Gastroesophageal sphincter (tissue), 3 donors: ENCODE measurements around the gene LRP1B.

ENCODE experiments used
- POLR2A ChIP-seq, 2 donors: fragments of 450-650 bp; IDR thresholded peaks; one replicate each; pipeline ENCODE4 v1.6.1; 2017; ENCODE audit warnings: antibody characterized with exemption in 2 of 2, mild to moderate bottlenecking in 2 of 2, moderate library complexity in 1 of 2
- POLR2AphosphoS5 ChIP-seq: sonication (generic); formaldehyde crosslinking; IDR thresholded peaks from one replicate; pipeline ENCODE4 v1.6.1; 2017; ENCODE audit warnings: antibody characterized with exemption
- TF ChIP-seq, protein P1 (sequence below), 4 experiments: fragments of 200-600 bp in 2 of 4; fragments of 450-650 bp in 2 of 4; sonication (generic) in 1 of 4; IDR thresholded peaks; one replicate each; pipeline ENCODE4 v1.5.1; 2017 to 2019; ENCODE audit warnings: antibody characterized with exemption in 4 of 4, mild to moderate bottlenecking in 2 of 4, moderate library complexity in 2 of 4

DNA sequence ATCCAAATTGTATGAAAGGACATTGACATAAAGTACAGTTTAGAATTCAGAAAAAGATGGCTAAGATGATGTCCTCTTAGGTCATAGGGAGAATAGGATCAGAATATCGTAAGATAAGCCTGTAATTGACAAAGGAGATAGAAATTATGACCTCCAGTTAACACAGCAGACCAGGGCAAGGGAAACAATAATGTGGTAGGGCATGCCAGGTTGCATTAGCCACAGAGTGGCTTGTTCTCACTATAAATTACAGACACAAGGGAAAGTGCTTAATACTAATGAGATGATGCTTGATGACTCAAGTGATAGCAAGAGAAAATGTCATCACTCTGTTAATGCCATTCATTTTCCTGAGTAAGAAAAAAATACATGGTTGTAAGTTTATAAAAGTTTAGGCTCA is 48.9 kb upstream of the LRP1B start:
- TF ChIP-seq, protein P1, sequence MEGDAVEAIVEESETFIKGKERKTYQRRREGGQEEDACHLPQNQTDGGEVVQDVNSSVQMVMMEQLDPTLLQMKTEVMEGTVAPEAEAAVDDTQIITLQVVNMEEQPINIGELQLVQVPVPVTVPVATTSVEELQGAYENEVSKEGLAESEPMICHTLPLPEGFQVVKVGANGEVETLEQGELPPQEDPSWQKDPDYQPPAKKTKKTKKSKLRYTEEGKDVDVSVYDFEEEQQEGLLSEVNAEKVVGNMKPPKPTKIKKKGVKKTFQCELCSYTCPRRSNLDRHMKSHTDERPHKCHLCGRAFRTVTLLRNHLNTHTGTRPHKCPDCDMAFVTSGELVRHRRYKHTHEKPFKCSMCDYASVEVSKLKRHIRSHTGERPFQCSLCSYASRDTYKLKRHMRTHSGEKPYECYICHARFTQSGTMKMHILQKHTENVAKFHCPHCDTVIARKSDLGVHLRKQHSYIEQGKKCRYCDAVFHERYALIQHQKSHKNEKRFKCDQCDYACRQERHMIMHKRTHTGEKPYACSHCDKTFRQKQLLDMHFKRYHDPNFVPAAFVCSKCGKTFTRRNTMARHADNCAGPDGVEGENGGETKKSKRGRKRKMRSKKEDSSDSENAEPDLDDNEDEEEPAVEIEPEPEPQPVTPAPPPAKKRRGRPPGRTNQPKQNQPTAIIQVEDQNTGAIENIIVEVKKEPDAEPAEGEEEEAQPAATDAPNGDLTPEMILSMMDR (IDR thresholded peaks at IDR 0.05): no peak
- TF ChIP-seq POLR2AphosphoS5 (no peak), POLR2A (IDR thresholded peaks at IDR 0.05) (no peak)
